Right lobe of liver (tissue), 6 donors: ENCODE data around the gene GPR158. TPM values are rescaled to one million over a fixed set of nuclear protein-coding genes. Genes with fewer than 3 reads are reported as not detected.

ENCODE experiments used
- ATAC-seq, 4 donors: fragments of 200-7000 bp; cut with Tn5 transposase; one replicate each; pipeline ENCODE4 v1.9.1; 2020; ENCODE audit warnings: mild to moderate bottlenecking in 4 of 4, moderate library complexity in 4 of 4
- DNase-seq, 3 donors: peaks; one replicate each; pipeline ENCODE4 v3.0.0-alpha.2; 2020
- H3K27ac ChIP-seq, 3 donors: fragments of 200-600 bp; one replicate each; pipeline ENCODE4 v1.8.0; 2022
- H3K27me3 ChIP-seq, 2 donors: fragments of 200-600 bp; one replicate each; pipeline ENCODE4 v1.8.0; 2022
- H3K36me3 ChIP-seq, 4 donors: fragments of 200-600 bp; sonication (generic) in 1 of 4; one replicate each; pipeline versions ENCODE4 v1.5.1 to v1.8.0; 2017 to 2022; ENCODE audit warnings: control low read depth in 1 of 4
- H3K4me1 ChIP-seq, 4 donors: fragments of 200-600 bp; sonication (generic) in 1 of 4; one replicate each; pipeline versions ENCODE4 v1.5.1 to v1.8.0; 2017 to 2022; ENCODE audit warnings: control low read depth in 1 of 4
- H3K4me3 ChIP-seq, 3 donors: fragments of 200-600 bp; one replicate each; pipeline ENCODE4 v1.8.0; 2022
- H3K9me3 ChIP-seq, 4 donors: fragments of 200-600 bp; sonication (generic) in 1 of 4; one replicate each; pipeline versions ENCODE4 v1.5.1 to v1.8.0; 2017 to 2022; ENCODE audit warnings: control low read depth in 1 of 4
- POLR2A ChIP-seq: fragments of 450-650 bp; IDR thresholded peaks from one replicate; pipeline ENCODE4 v1.6.1; 2017; ENCODE audit warnings: antibody characterized with exemption, mild to moderate bottlenecking
- WGBS: methylation state at CpG from one replicate; pipeline ENCODE4 v1.1.6; 2018; ENCODE audit warnings: low coverage, low lambda C conversion rate; ENCODE audit not compliant: insufficient coverage; ENCODE audit errors: missing lambda C conversion rate; 5-methylcytosine and 5-hydroxymethylcytosine counted together
- intact Hi-C, 2 donors: fragments of 100-400 bp; cut with DNase I; formaldehyde crosslinking; loops; one replicate each; pipeline versions ENCODE4 v1.11.2 to v1.14.1; 2022
- total RNA-seq, 6 experiments: library from RNA; depleted of rRNA in 2 of 6; stranded (reverse); fragments of >200 nt in 2 of 6; fragmentation: NEBNext Ultra II Directional in 3 of 6; extraction: Animal tissue kit (Norgen Biotek cat#: 25700) in 3 of 6; gene quantifications; one replicate each; pipeline versions ENCODE4 v1.1.0 to v1.2.4, GENCODE V29; 2016 to 2023
- TF ChIP-seq, protein P1 (sequence below), 4 donors: fragments of 200-600 bp in 3 of 4; fragments of 450-650 bp in 1 of 4; IDR thresholded peaks; one replicate each; pipeline versions ENCODE4 v1.5.1 to v1.8.0; 2016 to 2022; ENCODE audit warnings: antibody characterized with exemption in 4 of 4, mild to moderate bottlenecking in 2 of 4
- donor health status: DM: no; HTN: yes; CAD: no.
- donor health status: DM: no; HTN: no; CAD: no.
- donor health status: DM: no; HTN: no; CAD: no.
- donor health status: DM: no; HTN: yes; CAD: no.
- donor health status: DM: no; HTN: yes; CAD: no.

The GPR158 gene
- total RNA-seq, 6 experiments from 2014 or later: 0.04 to 0.14 TPM; not detected in 4

DNA sequence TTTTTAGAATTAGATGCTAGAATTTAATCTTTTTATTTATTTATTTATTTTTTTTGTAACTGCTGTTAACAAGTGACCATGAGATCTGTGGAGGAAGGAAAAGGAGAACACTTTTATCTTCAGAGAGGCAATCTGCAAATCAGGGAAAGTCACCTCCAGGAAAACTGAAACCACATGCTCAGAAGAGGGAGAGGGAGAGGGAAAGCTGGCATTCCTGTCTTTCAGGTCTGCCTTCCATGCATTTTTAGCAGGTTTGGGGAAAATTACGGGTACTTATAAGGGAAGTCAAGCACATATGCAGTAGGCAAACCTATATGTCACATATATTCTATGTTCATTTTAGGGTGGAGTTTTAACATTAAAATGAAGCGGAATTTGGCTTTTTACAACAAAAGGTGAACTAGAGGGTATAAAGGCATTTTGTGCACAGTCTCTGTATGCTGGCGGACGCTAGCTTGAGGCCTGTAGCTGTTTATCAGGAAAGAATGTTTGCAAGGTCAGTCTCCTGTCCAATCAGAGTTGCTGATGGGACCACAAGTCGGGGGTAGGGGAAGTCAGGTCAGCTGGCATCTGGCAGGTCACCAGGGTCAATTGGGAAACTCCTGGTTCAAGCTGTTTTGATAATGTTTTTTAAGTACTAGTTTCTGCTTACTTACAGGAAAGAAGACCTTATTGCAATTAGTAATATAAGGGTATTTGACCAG, 333.5 kb downstream of the GPR158 start:
- TF ChIP-seq, protein P1, sequence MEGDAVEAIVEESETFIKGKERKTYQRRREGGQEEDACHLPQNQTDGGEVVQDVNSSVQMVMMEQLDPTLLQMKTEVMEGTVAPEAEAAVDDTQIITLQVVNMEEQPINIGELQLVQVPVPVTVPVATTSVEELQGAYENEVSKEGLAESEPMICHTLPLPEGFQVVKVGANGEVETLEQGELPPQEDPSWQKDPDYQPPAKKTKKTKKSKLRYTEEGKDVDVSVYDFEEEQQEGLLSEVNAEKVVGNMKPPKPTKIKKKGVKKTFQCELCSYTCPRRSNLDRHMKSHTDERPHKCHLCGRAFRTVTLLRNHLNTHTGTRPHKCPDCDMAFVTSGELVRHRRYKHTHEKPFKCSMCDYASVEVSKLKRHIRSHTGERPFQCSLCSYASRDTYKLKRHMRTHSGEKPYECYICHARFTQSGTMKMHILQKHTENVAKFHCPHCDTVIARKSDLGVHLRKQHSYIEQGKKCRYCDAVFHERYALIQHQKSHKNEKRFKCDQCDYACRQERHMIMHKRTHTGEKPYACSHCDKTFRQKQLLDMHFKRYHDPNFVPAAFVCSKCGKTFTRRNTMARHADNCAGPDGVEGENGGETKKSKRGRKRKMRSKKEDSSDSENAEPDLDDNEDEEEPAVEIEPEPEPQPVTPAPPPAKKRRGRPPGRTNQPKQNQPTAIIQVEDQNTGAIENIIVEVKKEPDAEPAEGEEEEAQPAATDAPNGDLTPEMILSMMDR (IDR thresholded peaks at IDR 0.05): no peak
- TF ChIP-seq POLR2A: no peak
- WGBS: 24% methylated on average over 5 of the region's 5 CpGs
- ATAC-seq (no peak), DNase-seq (no peak)
- H3K4me3 ChIP-seq: no peak overlapping the region
- intact Hi-C loops: no loop called here
- no peak overlapping the region for H3K27ac ChIP-seq
- H3K27me3 ChIP-seq: no peaks in the 10 kb centered on the region
- no peaks in the 10 kb centered on the region for H3K9me3 ChIP-seq
- H3K4me1 ChIP-seq: no peaks in the 10 kb centered on the region
- H3K36me3 ChIP-seq: no peaks in the 10 kb centered on the region

DNA sequence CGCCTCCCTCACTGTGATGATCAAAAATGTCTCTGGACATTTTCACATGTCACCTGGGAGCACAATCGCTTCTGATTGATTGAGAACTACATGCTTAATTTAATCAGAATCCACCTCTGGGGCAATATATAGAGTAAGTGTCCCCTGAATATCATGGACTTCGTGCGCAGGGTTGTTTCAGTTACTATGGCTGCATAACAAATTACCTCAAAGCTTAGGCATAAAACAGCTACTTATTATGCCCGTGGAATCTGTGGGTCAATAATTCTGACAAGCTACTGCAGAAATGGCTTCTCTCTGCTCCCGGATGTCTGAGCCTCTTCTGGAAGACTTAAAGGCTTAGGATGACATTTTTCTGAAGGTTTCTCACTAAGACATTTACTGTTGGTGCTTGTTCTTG, 334.4 kb downstream of the GPR158 start:
- 51% methylated on average over 5 of the region's 6 CpGs for WGBS
- Histone ChIP-seq H3K36me3 (no peaks in the 10 kb centered on the region), H3K4me1 (no peaks in the 10 kb centered on the region), H3K4me3 (no peak overlapping the region), H3K27me3 (no peaks in the 10 kb centered on the region), H3K27ac (no peak overlapping the region), H3K9me3 (no peaks in the 10 kb centered on the region)
- TF ChIP-seq, protein P1 (IDR thresholded peaks at IDR 0.05): no peak
- TF ChIP-seq POLR2A: no peak
- intact Hi-C loops: no loop called here
- ATAC-seq (no peak), DNase-seq (no peak)

DNA sequence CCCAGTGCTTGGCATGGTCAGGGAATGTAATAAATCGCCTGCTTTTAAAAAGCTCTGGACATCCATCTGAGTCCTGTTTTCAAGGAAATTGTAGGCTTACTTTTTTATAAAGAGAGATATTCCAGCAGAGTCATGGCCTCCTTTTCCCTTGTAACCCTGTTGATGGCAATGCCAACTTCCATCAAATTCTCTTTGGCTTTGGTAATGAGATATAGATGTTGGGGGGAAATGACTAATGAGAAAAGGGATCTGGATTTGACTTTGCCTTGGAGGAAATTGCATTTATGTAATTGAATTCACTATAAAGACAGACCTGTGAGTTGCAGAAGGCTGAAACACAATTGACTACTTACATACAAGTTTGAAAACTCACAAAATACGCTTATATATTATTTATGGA, 347.5 kb downstream of the GPR158 start:
- H3K9me3 ChIP-seq: no peaks in the 10 kb centered on the region
- TF ChIP-seq POLR2A: no peak
- TF ChIP-seq, protein P1 (IDR thresholded peaks at IDR 0.05): no peak
- ATAC-seq: no peak
- no peak overlapping the region for H3K4me3 ChIP-seq
- DNase-seq: no peak
- no peaks in the 10 kb centered on the region for H3K36me3 ChIP-seq
- 50% methylated on average over 2 of the region's 2 CpGs for WGBS
- intact Hi-C loops: no loop called here
- no peaks in the 10 kb centered on the region for H3K27me3 ChIP-seq
- no peaks in the 10 kb centered on the region for H3K4me1 ChIP-seq
- no peak overlapping the region for H3K27ac ChIP-seq

DNA sequence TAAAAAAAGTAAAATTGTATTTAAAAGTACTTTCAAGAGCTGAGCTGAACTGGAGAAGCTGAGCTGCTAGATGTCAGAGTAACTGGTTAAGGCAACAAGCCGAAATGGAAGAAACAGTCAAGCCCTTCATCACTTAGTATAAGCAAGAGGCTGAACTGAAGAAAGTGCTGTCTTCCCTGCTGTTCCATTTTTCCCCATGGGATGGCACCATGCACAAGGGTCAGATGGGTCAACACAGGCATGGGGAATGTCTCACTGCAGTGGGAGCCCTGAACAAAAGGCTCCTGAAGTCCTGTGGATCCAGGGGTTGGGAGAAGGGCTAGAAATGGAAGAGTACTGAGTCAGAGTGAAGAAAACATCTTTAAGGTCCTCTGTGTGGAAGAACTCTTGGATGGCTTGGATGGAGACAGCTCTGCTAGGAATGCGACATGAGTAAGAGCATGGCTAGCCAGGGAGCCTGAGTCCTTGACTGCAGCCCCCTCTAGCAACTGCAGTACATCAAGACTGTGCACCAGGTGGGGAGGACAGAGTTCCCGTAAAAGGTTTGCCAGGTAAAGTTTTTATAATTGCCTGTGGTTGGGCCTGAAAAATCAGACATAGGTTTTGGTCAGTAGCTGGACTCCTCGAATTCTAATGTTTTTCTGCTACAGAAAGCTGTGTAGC, 348.3 kb downstream of the GPR158 start:
- 31% methylated on average over 4 of the region's 4 CpGs for WGBS
- Histone ChIP-seq H3K4me3 (no peak overlapping the region), H3K27ac (no peak overlapping the region), H3K4me1 (no peaks in the 10 kb centered on the region), H3K36me3 (no peaks in the 10 kb centered on the region), H3K9me3 (no peaks in the 10 kb centered on the region), H3K27me3 (no peaks in the 10 kb centered on the region)
- TF ChIP-seq, protein P1 (IDR thresholded peaks at IDR 0.05): no peak
- TF ChIP-seq POLR2A: no peak
- intact Hi-C loops: no loop called here
- ATAC-seq: no peak
- DNase-seq: no peak
